Mesenteric fat pad (tissue), 1 donor: ENCODE measurements around the gene MAGI2. TPM values are rescaled to one million over a fixed set of nuclear protein-coding genes. Genes with fewer than 3 reads are reported as not detected.

Source experiments
- DNase-seq: peaks from one replicate; pipeline ENCODE4 v3.0.0-alpha.2; 2020; ENCODE audit warnings: low spot score
- total RNA-seq: library from RNA; stranded (reverse); fragmentation: NEBNext Ultra II Directional; extraction: Animal tissue kit (Norgen Biotek cat#: 25700); gene quantifications from one replicate; pipeline ENCODE4 v1.2.1, GENCODE V29; 2021
- donor health status: DM: yes; HTN: yes; CAD: no.

MAGI2 gene
- total RNA-seq, 1 donor from 2014 or later, result 9.7 TPM

- DNase-seq, result no peak
Observed at GRCh38 chr7:79272066-79272669, 181.3 kb downstream of the MAGI2 start.

GRCh38 chr7:79268730-79269129 lies 184.7 kb downstream of the MAGI2 start:
- no peak for DNase-seq

GRCh38 chr7:79258826-79259225 lies 194.6 kb downstream of the MAGI2 start:
- no peak for DNase-seq

- DNase-seq, result no peak
Observed at GRCh38 chr7:79257959-79258358, 195.5 kb downstream of the MAGI2 start.

- no peak for DNase-seq
Observed at GRCh38 chr7:79245623-79246249, 207.7 kb downstream of the MAGI2 start.

- DNase-seq, result no peak
Observed at GRCh38 chr7:79244482-79244881, 209.0 kb downstream of the MAGI2 start.

GRCh38 chr7:79241288-79242060 lies 212.0 kb downstream of the MAGI2 start:
- DNase-seq, result no peak

GRCh38 chr7:79240413-79240812 lies 213.1 kb downstream of the MAGI2 start:
- DNase-seq, result no peak

- DNase-seq, result no peak
Observed at GRCh38 chr7:79236352-79237028, 217.0 kb downstream of the MAGI2 start.

GRCh38 chr7:79227044-79227443 lies 226.4 kb downstream of the MAGI2 start:
- no peak for DNase-seq

GRCh38 chr7:79221211-79221610 lies 232.3 kb downstream of the MAGI2 start:
- no peak for DNase-seq

GRCh38 chr7:79217976-79218626 lies 235.4 kb downstream of the MAGI2 start:
- no peak for DNase-seq

GRCh38 chr7:79217468-79217867 lies 236.0 kb downstream of the MAGI2 start:
- no peak for DNase-seq

- no peak for DNase-seq
Observed at GRCh38 chr7:79216236-79216635, 237.2 kb downstream of the MAGI2 start.

GRCh38 chr7:79212334-79212733 lies 241.1 kb downstream of the MAGI2 start:
- no peak for DNase-seq

- no peak for DNase-seq
Observed at GRCh38 chr7:79211724-79212123, 241.7 kb downstream of the MAGI2 start.

- no peak for DNase-seq
Observed at GRCh38 chr7:79199961-79200360, 253.5 kb downstream of the MAGI2 start.

GRCh38 chr7:79199266-79199665 lies 254.2 kb downstream of the MAGI2 start:
- no peak for DNase-seq

GRCh38 chr7:79185605-79186004 lies 267.9 kb downstream of the MAGI2 start:
- no peak for DNase-seq

GRCh38 chr7:79182283-79182682 lies 271.2 kb downstream of the MAGI2 start:
- DNase-seq, result no peak

GRCh38 chr7:79180533-79180932 lies 272.9 kb downstream of the MAGI2 start:
- no peak for DNase-seq
